A673 (cell line): ENCODE data around the gene UQCC2. TPM values are rescaled to one million over a fixed set of nuclear protein-coding genes. Genes with fewer than 3 reads are reported as not detected.

ENCODE experiments used
- BruUV-seq: library from RNA; stranded (reverse); fragments of 400-500 nt; replicated peaks from 2 replicates; lab custom pipeline; 2021; lab: Mats Ljungman, UMichigan
- CTCF ChIA-PET: fragments of 300-600 bp; sonication (Branson Sonifier 250); formaldehyde crosslinking; loops from one replicate; lab custom pipeline; 2022; ENCODE audit warnings: antibody characterized with exemption; lab: Charles Lee
- POLR2A ChIA-PET: fragments of 300-600 bp; sonication (Branson Sonifier 250); formaldehyde crosslinking; loops from one replicate; lab custom pipeline; 2022; ENCODE audit warnings: antibody characterized with exemption; ENCODE audit not compliant: low non-redundant PET; lab: Charles Lee
- DNase-seq: peaks from one replicate; pipeline ENCODE4 v3.0.0-alpha.2; 2015; ENCODE audit warnings: low spot score
- H3K27ac ChIP-seq: fragments of 200-600 bp; sonication (generic); 2 replicates; pipeline ENCODE4 v1.5.1; 2016; ENCODE audit warnings: mixed run types, low read depth, mild to moderate bottlenecking, mixed read lengths, antibody characterized with exemption, low read length; ENCODE audit not compliant: poor library complexity, severe bottlenecking
- H3K27me3 ChIP-seq: fragments of 200-600 bp; sonication (generic); replicated peaks from 2 replicates; pipeline ENCODE4 v1.6.1; 2017; ENCODE audit warnings: mixed run types, low read depth, mild to moderate bottlenecking, mixed read lengths, antibody characterized with exemption, low read length; ENCODE audit not compliant: insufficient read depth, poor library complexity
- H3K36me3 ChIP-seq: fragments of 200-600 bp; sonication (generic); 2 replicates; pipeline ENCODE4 v1.6.1; 2016; ENCODE audit warnings: mixed run types, mild to moderate bottlenecking, mixed read lengths, antibody characterized with exemption, low read length; ENCODE audit not compliant: insufficient read depth, poor library complexity, severe bottlenecking
- H3K4me1 ChIP-seq: fragments of 200-600 bp; sonication (generic); 2 replicates; pipeline ENCODE4 v1.6.1; 2017; ENCODE audit warnings: mixed run types, mild to moderate bottlenecking, mixed read lengths, antibody characterized with exemption, low read length; ENCODE audit not compliant: insufficient read depth, poor library complexity, severe bottlenecking
- H3K4me3 ChIP-seq: fragments of 200-600 bp; sonication (generic); 2 replicates; pipeline ENCODE4 v1.5.1; 2016; ENCODE audit warnings: low read depth, mixed run types, mild to moderate bottlenecking, mixed read lengths, low read length; ENCODE audit not compliant: poor library complexity, severe bottlenecking
- H3K9me3 ChIP-seq: fragments of 200-600 bp; sonication (generic); 2 replicates; pipeline ENCODE4 v1.6.1; 2016; ENCODE audit warnings: mixed run types, low read depth, mild to moderate bottlenecking, mixed read lengths, antibody characterized with exemption, low read length; ENCODE audit not compliant: poor library complexity, severe bottlenecking
- EZH2 ChIP-seq: fragments of 200-600 bp; sonication (generic); IDR thresholded peaks from 2 replicates; pipeline ENCODE4 v1.6.1; 2017; ENCODE audit warnings: borderline replicate concordance, low read depth, mild to moderate bottlenecking, mixed read lengths, antibody characterized with exemption, low read length; ENCODE audit not compliant: poor library complexity, severe bottlenecking
- intact Hi-C: fragments of 100-400 bp; cut with micrococcal nuclease; formaldehyde crosslinking; loops from one replicate; pipeline ENCODE4 v1.10.0; 2022; ENCODE audit not compliant: unreplicated experiment
- total RNA-seq: library from RNA; stranded (reverse); gene quantifications from 2 replicates; pipeline ENCODE4 v1.2.3, GENCODE V29; 2021
- TF ChIP-seq, protein P1 (sequence below): fragments of 300-800, 200-600 bp; sonication (generic); conservative IDR thresholded peaks from 2 replicates; pipeline ENCODE4 v1.5.1; 2017; ENCODE audit warnings: low read depth, mild to moderate bottlenecking, antibody characterized with exemption, low read length, moderate library complexity, mixed read lengths

UQCC2 gene
- total RNA-seq, 1 experiment from 2014 or later, result 124 TPM

DNA sequence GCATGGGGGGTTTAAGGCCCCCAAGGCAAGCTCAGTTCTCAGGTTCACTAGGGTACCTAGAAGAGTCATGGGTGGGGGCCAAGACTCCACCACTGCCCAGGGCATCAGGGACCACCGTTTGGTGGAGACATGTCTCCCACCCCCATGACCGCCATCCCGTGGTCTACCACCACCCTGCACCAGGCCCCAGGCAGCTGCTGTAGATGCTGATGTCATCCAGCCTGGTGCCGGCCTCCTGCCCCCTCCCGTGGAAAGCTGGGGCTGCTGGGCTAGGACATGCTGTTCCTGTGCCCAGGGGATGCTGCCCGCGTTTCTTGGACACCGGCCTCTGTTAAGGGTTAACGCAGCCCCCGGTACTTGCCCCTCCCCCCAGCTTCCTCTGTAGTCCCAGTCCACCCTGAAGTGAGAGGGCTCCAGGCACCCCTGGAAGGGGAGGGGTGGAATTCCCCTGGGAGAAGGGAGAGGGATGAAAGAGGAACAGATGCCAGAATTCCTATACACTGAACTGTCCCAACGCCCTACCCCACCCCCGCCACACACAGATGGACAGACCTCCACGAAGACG, 34.6 kb upstream of the UQCC2 start:
- H3K27ac ChIP-seq, result no peak overlapping the region
- intact Hi-C loops, result loop anchor here (10.0 kb wide), 1 partner anchor 309 kb away; no protein-coding TSS in a partner anchor

DNA sequence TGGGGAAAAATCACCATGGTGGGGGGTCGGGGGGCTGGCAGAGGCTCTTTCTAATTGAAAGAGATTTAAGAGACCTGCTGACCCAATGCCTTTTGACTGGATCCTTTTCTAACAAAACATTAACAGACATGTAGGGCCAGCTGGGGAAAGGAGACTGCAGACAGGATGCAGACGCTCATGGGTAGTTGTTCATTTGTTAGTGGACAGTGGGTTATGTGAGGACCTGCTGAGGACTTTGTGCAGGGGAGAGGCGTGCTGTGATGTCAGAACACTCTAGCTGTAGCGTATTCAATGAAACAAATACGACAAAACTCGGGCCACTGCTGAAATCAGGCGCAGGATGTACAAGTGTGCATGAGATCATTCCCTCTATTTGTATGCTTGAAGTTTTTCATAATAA, 34.0 kb upstream of the UQCC2 start:
- no peak overlapping the region for H3K4me3 ChIP-seq
- no peaks in the 10 kb centered on the region for H3K9me3 ChIP-seq
- peaks cover 22% of the 10 kb centered on the region for H3K4me1 ChIP-seq
- H3K27ac ChIP-seq, result no peak overlapping the region
- no peaks in the 10 kb centered on the region for H3K27me3 ChIP-seq
- ChIA-PET CTCF (interaction anchor here (0.9 to 1.2 kb wide), 3 partner anchors 26 to 283 kb away, joined by 3 to 5 read pairs (median 3); no protein-coding TSS in a partner anchor), POLR2A (no interaction called here)
- no TSS peak for BruUV-seq
- DNase-seq, result no peak
- H3K36me3 ChIP-seq, result no peaks in the 10 kb centered on the region
- no peak for TF ChIP-seq EZH2
- TF ChIP-seq, protein P1, sequence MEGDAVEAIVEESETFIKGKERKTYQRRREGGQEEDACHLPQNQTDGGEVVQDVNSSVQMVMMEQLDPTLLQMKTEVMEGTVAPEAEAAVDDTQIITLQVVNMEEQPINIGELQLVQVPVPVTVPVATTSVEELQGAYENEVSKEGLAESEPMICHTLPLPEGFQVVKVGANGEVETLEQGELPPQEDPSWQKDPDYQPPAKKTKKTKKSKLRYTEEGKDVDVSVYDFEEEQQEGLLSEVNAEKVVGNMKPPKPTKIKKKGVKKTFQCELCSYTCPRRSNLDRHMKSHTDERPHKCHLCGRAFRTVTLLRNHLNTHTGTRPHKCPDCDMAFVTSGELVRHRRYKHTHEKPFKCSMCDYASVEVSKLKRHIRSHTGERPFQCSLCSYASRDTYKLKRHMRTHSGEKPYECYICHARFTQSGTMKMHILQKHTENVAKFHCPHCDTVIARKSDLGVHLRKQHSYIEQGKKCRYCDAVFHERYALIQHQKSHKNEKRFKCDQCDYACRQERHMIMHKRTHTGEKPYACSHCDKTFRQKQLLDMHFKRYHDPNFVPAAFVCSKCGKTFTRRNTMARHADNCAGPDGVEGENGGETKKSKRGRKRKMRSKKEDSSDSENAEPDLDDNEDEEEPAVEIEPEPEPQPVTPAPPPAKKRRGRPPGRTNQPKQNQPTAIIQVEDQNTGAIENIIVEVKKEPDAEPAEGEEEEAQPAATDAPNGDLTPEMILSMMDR, result no peak
- intact Hi-C loops, result loop anchor here (2.0 to 10.0 kb wide), 2 partner anchors 25 to 309 kb away; no protein-coding TSS in a partner anchor

More for the DNA sequence above, 34.6 kb upstream of the UQCC2 start:
- H3K27me3 ChIP-seq, result no peaks in the 10 kb centered on the region
- H3K9me3 ChIP-seq, result no peaks in the 10 kb centered on the region
- TF ChIP-seq, protein P1, result no peak
- no peak for TF ChIP-seq EZH2
- no peak overlapping the region for H3K4me3 ChIP-seq
- ChIA-PET POLR2A (no interaction called here), CTCF (interaction anchor here (0.9 to 1.2 kb wide), 3 partner anchors 25 to 282 kb away, joined by 3 to 5 read pairs (median 3); no protein-coding TSS in a partner anchor)
- H3K36me3 ChIP-seq, result no peaks in the 10 kb centered on the region
- peak; percentile 29 for DNase-seq
- no TSS peak for BruUV-seq
- H3K4me1 ChIP-seq, result peaks cover 22% of the 10 kb centered on the region

DNA sequence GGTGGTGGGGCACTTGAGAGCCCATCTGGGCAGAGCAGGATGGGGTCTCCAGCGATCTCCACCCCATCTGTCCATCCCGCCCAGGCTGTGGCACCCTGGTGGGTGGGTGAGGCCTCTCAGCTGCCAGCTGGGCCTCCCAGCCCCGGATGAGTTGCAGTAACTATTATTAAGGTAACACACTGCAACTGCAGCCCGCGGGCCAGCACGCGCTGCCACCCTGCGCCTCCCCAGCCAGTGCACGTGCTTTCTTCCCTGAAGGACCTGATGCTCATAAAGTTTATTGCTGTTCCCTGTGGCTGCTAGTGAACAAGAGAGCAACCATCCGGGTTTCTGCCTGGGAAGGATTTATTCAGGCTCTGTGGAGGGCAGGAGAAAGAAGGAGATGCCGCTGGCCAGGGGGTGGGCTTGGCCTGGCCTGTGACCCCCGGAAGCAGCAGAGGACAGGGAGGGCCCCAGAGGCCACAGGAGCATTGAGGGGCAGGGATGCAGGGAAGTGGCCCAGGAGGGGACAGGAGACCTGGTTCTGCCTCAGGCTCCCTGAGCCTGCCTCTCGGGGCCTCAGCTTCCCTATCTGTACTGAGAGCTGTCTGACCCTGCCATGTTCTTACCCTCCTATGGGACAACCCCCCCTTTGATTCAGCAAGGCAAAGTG, 33.5 kb upstream of the UQCC2 start:
- ChIA-PET POLR2A (no interaction called here), CTCF (interaction anchor here (0.8 to 2.4 kb wide), 3 partner anchors 34 to 410 kb away, joined by 3 to 11 read pairs (median 7); partner anchors contain the start of gene UQCC2)
- no peak overlapping the region for H3K27ac ChIP-seq
- H3K4me1 ChIP-seq, result peaks cover 22% of the 10 kb centered on the region
- no TSS peak for BruUV-seq
- H3K4me3 ChIP-seq, result no peak overlapping the region
- no peaks in the 10 kb centered on the region for H3K9me3 ChIP-seq
- H3K27me3 ChIP-seq, result no peaks in the 10 kb centered on the region
- no peaks in the 10 kb centered on the region for H3K36me3 ChIP-seq
- DNase-seq, result peak; percentile 30
- TF ChIP-seq, protein P1, result no peak
- TF ChIP-seq EZH2, result no peak
- intact Hi-C loops, result loop anchor here (1.0 to 10.0 kb wide), 4 partner anchors 26 to 409 kb away; no protein-coding TSS in a partner anchor
